HL-60 (cell line): ENCODE data around the gene GRM8.

Source experiments
- DNase-seq, 2 experiments: peaks; one replicate each; pipeline ENCODE4 v3.0.0-alpha.2; 2010 to 2020; ENCODE audit warnings: low read depth in 1 of 2, low spot score in 1 of 2
- H3K27ac ChIP-seq: fragments of 250-450 bp; sonication (Bioruptor Pico); replicated peaks from 2 replicates; pipeline ENCODE4 v1.5.1; 2020; ENCODE audit warnings: mild to moderate bottlenecking, moderate library complexity
- H3K27me3 ChIP-seq: fragments of 250-450 bp; sonication (Bioruptor Pico); 2 replicates; pipeline ENCODE4 v1.5.1; 2021; ENCODE audit warnings: mild to moderate bottlenecking, moderate library complexity; ENCODE audit not compliant: insufficient read depth, poor library complexity, severe bottlenecking
- H3K4me3 ChIP-seq: replicated peaks from 2 replicates; pipeline ENCODE4 v1.5.1; 2011; ENCODE audit warnings: mild to moderate bottlenecking, control low read depth, low read length; ENCODE audit not compliant: insufficient read depth
- GABPA ChIP-seq: IDR thresholded peaks from 2 replicates; pipeline ENCODE4 v1.6.1; 2012; ENCODE audit warnings: low read depth
- POLR2AphosphoS5 ChIP-seq: IDR thresholded peaks from 2 replicates; pipeline ENCODE4 v1.6.1; 2012; ENCODE audit warnings: low read depth
- SPI1 ChIP-seq: IDR thresholded peaks from 2 replicates; pipeline ENCODE4 v1.6.1; 2012; ENCODE audit warnings: low read depth, mild to moderate bottlenecking, borderline replicate concordance
- TF ChIP-seq, protein P1 (sequence below): IDR thresholded peaks from 2 replicates; pipeline ENCODE4 v1.6.1; 2012; ENCODE audit warnings: low read depth; ENCODE audit not compliant: insufficient replicate concordance
- TF ChIP-seq, protein P2 (sequence below): IDR thresholded peaks from one replicate; pipeline ENCODE4 v1.5.1; 2011; ENCODE audit warnings: low read length, control low read depth, inconsistent platforms; ENCODE audit not compliant: insufficient read depth

GRM8 gene

DNA sequence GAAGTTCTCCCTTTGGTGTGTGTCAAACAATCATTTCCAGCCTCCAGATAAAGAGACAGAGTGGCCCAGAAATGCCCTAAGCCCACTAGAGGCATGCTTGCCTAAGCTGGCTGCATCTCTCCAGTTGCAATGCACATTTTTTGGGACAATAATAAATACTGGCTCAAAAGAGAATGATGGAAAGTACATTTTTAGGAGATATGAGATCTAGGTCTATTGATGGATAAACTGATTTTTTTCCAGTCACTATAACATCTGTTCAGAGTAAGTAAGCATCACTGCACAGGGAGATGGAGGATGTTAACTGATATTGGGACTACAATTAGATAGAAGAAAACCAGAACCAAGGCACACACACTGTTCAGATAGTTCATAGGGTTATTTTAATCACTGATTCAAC, 553.0 kb downstream of the GRM8 start:
- no peaks in the 10 kb centered on the region for H3K27me3 ChIP-seq
- no peak overlapping the region for H3K27ac ChIP-seq
- H3K4me3 ChIP-seq: no peak overlapping the region
- no peak for TF ChIP-seq SPI1
- TF ChIP-seq, protein P1, sequence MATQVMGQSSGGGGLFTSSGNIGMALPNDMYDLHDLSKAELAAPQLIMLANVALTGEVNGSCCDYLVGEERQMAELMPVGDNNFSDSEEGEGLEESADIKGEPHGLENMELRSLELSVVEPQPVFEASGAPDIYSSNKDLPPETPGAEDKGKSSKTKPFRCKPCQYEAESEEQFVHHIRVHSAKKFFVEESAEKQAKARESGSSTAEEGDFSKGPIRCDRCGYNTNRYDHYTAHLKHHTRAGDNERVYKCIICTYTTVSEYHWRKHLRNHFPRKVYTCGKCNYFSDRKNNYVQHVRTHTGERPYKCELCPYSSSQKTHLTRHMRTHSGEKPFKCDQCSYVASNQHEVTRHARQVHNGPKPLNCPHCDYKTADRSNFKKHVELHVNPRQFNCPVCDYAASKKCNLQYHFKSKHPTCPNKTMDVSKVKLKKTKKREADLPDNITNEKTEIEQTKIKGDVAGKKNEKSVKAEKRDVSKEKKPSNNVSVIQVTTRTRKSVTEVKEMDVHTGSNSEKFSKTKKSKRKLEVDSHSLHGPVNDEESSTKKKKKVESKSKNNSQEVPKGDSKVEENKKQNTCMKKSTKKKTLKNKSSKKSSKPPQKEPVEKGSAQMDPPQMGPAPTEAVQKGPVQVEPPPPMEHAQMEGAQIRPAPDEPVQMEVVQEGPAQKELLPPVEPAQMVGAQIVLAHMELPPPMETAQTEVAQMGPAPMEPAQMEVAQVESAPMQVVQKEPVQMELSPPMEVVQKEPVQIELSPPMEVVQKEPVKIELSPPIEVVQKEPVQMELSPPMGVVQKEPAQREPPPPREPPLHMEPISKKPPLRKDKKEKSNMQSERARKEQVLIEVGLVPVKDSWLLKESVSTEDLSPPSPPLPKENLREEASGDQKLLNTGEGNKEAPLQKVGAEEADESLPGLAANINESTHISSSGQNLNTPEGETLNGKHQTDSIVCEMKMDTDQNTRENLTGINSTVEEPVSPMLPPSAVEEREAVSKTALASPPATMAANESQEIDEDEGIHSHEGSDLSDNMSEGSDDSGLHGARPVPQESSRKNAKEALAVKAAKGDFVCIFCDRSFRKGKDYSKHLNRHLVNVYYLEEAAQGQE: no peak
- no peak for TF ChIP-seq POLR2AphosphoS5
- TF ChIP-seq, protein P2, sequence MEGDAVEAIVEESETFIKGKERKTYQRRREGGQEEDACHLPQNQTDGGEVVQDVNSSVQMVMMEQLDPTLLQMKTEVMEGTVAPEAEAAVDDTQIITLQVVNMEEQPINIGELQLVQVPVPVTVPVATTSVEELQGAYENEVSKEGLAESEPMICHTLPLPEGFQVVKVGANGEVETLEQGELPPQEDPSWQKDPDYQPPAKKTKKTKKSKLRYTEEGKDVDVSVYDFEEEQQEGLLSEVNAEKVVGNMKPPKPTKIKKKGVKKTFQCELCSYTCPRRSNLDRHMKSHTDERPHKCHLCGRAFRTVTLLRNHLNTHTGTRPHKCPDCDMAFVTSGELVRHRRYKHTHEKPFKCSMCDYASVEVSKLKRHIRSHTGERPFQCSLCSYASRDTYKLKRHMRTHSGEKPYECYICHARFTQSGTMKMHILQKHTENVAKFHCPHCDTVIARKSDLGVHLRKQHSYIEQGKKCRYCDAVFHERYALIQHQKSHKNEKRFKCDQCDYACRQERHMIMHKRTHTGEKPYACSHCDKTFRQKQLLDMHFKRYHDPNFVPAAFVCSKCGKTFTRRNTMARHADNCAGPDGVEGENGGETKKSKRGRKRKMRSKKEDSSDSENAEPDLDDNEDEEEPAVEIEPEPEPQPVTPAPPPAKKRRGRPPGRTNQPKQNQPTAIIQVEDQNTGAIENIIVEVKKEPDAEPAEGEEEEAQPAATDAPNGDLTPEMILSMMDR: no peak
- no peak for TF ChIP-seq GABPA
- no peak for DNase-seq

DNA sequence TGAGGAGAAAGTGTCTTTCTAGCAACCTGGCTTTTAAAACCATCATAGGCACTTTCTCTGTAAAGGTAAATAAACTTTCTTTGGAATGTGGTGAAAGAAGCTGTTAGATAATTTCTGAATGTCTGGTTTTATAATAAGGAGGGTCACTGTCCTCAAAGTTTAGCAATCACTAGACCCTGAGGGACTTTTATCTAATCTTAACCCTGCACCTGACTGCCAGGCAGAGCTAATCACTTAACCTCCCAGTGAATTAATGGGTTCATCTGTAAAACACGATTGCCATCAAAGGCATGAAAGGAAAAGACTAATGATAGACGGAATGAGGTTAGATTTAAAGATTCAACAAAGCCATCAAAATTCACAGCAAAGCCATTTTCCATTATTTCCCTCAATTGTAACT, 553.8 kb downstream of the GRM8 start:
- Histone ChIP-seq H3K27me3 (no peaks in the 10 kb centered on the region), H3K4me3 (no peak overlapping the region), H3K27ac (no peak overlapping the region)
- TF ChIP-seq POLR2AphosphoS5 (no peak), GABPA (no peak), SPI1 (no peak)
- TF ChIP-seq, protein P2: no peak
- TF ChIP-seq, protein P1: no peak
- no peak for DNase-seq

DNA sequence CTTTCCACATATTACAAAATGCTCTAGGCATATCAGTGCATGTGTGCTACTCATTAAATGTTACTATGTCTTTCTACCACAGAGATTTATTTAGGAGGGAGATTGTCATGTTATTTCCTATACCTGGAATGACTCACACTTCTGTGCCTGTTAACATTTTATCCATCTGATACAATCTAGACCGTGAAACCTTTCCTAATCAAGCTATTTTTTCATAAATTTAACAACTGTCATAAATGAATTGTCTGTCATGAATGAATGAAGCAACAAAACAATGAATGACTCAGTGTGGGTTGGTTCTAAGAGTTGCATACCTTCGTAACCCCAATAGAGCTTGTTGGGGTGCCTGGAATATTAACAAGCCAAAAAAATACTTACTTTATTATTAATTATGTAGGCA, 554.3 kb downstream of the GRM8 start:
- Histone ChIP-seq H3K27me3 (no peaks in the 10 kb centered on the region), H3K4me3 (no peak overlapping the region), H3K27ac (no peak overlapping the region)
- DNase-seq: no peak
- TF ChIP-seq GABPA: no peak
- TF ChIP-seq POLR2AphosphoS5: no peak
- TF ChIP-seq, protein P1: no peak
- no peak for TF ChIP-seq SPI1
